ENCODE results near the gene C4orf51.
"Not testable (repeated sequence)": the region's sequence is repeated elsewhere in the genome, so short reads cannot be mapped to it uniquely, and the experiment has no call there.

C4orf51 gene

DNA sequence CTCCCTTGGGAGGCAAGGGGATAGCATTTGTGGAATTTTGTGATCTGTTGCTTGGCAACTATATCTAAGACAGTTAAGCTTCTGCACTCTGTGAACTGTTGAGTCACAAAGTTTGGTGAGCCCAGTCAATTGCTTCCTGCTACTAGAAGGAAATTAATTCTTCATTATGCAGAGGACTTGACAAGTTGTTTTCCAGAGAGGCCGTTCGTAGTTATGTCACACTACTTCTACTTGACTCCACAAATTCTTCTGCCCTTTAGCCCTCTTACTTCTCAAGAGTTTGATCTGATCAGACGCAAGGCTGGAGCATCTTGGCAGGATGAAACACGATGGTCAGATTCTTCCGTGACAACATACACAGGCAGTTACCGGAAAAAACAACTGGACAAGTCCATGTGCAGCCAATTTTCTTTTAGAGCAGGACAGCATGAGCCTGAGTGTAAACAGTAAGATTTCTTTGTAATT is at the start of gene C4orf51:
TSS of gene C4orf51 (plus strand) at position 156 of the 465 bp plus-strand sequence. CDS start at position 214, 58 bp downstream.
- no peak for DNase-seq

DNA sequence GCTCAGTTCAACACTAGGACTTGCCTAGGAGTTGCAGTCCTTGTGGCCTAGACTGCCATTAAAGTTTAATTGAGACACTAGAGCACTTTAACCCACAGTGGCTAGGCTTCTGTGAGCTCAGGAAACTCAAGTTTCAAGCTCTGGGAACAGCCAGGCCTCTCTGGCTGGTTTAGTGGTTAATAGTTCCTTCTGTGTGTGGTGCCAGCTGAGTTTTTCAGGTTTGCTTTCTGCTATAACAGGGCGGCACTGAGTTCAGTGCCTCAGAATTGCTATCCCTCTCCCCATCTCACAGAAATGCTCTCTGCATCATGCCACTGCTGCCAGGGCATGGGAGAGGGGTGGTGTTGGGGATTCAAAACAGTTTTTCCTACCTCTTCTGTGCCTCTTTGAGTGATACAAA is 44.8 kb upstream of the C4orf51 start:
- no peak for DNase-seq

DNA sequence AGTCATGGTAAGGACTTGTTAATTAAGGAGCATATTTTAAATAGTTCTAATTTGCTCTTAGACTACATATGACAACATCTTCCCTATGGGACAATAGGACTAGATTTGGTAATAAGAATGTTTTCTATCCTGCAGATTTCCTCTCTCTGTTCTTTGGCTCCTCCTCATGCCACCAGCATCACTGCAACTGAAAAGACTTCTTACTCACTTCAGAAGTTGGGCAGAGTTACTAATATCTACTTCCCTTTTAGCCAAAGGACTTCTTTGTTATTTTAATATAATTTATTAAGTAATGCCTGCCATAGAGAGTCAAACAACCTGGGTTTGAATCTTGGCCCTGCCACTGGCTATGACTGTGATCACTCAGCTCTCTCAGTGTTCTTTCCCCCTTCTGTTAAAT is 44.3 kb upstream of the C4orf51 start:
- no peak for DNase-seq

DNA sequence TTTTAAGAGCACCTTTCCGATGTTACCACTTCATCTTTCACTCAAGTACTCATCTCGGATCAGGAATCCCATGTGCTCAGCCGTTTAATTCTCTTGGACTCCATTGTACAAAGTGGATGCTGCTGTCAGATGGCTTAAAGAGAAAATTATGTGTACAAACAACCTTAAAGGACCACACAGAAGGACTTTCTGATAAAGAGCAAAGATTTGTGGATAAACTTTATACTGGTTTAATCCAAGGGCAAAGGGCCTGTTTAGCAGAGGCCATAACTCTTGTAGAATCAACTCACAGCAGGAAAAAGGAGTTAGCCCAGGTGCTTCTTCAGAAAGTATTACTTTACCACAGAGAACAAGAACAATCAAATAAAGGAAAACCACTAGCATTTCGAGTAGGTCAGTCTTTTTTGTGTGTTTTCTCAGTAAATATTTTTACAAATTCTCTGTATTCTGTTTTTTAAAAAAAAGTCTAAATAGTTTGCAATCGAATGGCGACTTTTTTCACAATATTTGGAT is 40.7 kb upstream of the C4orf51 start:
- DNase-seq, result no peak

DNA sequence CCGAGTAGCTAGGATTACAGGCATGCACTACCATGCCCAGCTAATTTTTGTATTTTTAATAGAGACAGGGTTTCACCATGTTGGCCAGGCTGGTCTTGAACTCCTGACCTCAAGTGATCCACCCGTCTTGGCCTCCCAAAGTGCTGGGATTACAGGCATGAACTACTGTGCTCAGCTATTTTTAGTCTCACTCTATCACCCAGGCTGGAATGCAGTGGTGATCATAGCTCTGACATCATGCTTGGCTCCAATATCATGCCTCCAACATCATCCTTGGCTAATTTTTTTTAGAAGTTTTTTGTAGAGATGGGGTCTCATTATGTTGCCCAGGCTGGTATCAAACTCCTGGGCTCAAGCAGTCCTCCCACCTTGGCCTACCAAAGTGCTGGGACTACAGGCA is 39.7 kb upstream of the C4orf51 start:
- DNase-seq, result not testable (repeated sequence)

- DNase-seq, result no peak
Measured at GRCh38 chr4:145643295-145643694, 36.7 kb upstream of the C4orf51 start.

DNA sequence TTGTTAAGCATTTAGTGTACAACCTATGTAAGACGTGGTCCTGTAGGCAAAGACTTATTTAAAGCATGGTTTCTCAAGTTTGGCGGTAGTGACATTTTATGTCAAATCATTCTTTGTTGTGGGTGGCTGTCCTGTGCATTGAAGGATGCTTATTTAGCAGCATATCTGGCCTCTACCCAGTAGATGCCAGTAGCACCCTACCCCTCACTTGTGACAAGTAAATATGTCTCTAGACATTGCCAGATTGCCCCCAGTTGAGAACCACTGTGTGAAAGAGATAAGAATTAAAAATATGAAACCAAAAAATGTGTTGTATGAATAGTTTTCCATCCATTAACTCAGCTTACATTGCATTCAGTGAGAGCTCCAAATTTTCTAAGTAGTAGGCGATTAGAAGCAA is 35.2 kb upstream of the C4orf51 start:
- no peak for DNase-seq

DNA sequence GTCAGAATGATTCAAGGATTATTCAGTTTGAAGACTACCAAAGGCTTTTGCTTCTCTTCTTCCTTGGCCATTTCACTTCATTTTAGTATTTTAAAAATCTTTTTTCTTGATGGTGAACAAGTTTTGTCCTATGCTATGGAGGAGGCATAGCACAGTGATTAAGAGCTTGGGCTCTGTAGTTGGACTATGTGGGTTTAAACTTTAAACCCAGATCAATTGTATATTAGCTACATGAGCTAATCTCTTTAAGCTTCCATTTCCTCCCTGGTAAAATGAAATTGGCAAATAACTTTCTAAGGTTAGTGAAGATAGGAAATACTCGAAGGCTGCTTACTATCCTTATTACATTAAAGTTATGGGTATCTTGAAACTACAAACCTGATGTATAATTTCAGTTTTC is 23.8 kb upstream of the C4orf51 start:
- DNase-seq, result no peak

GRCh38 chr4:145660064-145660463 is 19.9 kb upstream of the C4orf51 start:
- no peak for DNase-seq

- no peak for DNase-seq
Measured at GRCh38 chr4:145663194-145663593, 16.8 kb upstream of the C4orf51 start.

DNA sequence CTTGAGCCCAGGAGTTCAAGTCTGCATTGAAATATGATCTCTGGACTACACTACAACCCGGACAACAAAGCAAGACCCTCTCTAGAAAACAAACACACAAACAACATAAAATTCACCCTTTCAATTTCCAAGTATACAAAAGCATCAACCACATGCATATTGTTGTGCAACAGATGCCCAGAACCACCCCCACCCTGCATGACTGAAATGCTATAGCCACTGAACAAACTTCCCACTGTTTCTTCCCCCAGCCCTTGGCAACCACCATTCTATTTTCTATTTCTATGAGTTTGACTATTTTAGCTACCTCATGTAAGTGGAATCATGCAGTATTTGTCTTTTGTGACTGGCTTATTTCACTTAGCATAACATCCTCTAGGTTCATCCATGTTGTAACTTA is 14.2 kb upstream of the C4orf51 start:
- no peak for DNase-seq

DNA sequence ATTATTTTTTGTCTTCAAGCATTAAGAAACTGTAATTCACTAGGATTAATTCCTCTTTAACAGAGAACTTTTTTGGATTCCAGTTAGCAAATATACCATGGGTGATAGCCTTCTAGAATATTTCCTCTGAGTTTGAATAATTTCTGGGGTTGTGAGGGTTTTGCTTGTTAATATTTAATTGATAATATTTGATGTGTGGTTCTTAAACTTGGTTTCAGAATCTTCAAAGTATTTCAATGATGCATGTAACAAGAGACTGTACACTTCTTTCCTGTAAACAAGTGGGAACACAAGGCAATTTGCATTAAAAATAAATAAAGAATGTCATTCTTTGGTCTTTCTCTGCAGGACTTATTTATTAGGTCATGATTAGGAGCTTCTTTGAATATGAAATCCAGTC is 9.5 kb upstream of the C4orf51 start:
- DNase-seq, result no peak

GRCh38 chr4:145679520-145679919 is 426 bp upstream of the C4orf51 start:
- no peak for DNase-seq

DNA sequence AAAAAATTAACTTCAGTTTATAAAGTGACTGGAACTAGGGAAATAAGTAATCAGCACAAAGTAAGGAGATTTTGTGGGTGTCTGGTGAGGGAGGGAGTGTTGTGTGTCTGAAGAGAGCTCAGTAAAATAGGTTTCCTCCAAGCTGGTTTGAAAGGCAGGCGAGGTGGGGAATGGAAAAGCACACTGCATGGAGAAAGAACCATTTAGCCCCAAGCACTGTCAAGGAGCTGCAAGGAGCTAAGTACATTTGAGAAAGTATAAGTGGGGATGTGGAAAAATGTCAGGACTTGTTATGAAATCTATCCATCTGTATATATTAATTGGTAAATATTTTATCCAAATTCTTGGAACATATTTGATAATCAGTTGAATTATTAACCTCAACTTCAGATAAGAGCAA is 956 bp downstream of the C4orf51 start:
- no peak for DNase-seq

GRCh38 chr4:145681518-145681917 is 1.6 kb downstream of the C4orf51 start:
- DNase-seq, result no peak

DNA sequence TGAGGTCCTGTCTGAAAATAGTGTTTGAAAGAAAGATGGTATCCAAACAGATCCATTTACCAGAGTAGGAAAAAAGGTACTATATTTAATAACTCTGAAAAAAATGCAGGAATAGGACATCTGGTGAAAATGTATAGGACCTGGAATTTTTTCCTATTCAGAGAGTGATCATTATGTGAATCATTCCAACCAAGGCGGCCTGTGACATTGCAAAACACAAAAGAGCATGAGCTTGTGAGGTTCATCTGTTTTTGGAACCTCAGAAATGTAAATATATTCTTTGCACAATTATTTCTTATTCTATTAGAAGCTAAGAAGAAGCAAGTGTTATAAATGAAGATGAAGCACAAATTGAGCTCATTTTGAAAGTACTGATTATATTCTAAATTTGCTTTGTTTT is 2.0 kb downstream of the C4orf51 start:
- DNase-seq, result no peak

- DNase-seq, result no peak
Measured at GRCh38 chr4:145686991-145687390, 7.0 kb downstream of the C4orf51 start.

DNA sequence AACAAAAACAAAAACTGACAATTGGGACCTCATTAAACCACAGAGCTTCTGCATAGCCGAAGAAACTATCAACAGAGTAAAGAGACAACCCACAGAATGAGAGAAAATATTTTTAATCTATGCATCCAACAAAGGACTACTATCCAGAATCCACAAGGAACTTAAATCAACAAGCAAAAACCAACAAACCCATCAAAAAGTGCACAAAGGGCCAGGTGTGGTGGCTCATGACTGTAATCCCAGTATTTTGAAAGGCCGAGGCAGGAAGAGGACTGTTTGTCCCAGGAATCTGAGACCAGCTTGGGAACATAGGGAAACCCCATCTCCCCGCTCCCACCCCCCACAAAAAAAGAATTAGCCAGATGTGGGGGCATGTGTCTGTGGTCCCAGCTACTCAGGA is 10.7 kb downstream of the C4orf51 start:
- no peak for DNase-seq

DNA sequence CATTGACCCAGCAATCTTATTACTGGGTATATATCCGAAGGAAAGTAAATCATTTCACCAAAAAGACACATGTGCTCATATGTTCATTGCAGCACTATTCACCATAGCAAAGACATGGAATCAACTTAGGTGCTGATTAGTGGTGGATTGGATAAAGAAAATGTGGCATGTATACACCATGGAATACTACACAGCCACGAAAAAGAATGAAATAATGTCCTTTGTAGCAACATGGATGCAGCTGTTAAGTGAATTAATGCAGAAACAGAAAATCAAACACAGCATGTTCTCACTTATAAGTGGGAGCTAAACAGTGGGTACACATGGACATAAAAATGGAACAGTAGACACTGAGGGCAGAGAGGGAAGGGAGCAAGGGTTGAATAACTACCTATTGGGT is 11.5 kb downstream of the C4orf51 start:
- not testable (repeated sequence) for DNase-seq

GRCh38 chr4:145694929-145695328 is 15.0 kb downstream of the C4orf51 start:
- no peak for DNase-seq

DNA sequence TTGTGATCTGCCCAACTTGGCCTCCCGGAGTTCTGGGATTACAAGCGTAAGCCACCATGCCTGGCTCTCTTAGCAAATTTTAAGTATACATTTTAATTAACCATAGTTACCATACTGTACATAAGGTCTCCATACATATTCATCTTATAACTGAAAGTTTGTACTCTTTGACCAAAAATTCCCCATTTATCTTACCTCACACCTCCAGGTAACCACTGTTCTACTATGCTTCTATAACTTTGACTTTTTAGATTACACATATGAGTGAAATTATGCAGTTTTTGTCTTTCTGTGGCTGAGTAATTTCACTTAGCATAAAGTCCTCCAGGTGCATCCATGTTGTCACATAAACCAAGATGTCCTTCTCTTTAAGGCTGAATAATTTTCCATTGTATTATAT is 17.4 kb downstream of the C4orf51 start:
- no peak for DNase-seq

DNA sequence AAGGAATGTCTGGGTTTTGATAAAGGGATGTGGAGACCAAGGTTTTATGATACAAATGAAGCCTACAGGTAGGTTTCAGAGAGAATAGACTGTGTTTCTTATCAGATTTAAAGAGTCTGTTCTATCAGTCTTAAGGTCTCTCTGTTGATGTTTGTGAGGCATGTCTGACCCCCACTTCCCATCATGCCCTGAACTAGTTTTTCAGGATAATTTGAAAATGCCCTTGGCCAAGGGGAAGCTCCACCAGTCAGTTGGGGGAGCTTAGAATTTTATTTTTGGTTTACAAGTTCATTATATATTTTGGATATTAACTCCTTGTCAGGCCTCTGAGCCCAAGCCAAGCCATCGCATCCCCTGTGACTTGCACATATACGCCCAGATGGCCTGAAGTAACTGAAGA is 18.6 kb downstream of the C4orf51 start:
- DNase-seq, result no peak

DNA sequence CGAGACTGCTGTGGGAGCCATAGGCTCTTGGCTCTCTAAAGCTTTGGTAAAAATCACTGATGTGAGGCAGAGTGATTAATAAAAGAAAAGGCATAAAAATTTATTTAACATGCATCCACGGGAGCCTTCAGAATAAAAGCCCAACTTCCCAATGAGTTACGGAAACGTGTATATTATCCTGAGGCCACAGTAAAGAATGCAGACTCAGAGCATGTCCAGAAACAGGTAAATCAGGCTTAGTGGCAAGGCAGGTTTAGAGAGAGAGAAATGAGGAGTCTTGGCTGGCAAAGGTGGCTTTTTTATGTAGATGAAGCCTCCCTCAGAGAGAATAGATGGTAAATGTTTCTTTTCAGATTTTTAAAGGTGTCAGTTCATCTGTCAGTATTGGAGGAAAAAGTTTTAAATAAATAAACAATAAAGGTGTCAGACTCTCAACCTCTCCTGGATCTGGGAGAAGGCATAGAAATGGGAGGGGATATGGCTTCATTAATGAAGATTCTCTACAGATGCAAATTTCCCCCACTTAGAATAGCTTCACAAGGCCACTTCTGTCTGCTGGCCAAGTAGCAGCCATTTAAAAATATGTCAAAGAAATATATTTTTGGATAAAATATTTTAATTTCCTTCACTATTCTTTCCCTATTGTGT is 24.0 kb downstream of the C4orf51 start:
- DNase-seq, result no peak

DNA sequence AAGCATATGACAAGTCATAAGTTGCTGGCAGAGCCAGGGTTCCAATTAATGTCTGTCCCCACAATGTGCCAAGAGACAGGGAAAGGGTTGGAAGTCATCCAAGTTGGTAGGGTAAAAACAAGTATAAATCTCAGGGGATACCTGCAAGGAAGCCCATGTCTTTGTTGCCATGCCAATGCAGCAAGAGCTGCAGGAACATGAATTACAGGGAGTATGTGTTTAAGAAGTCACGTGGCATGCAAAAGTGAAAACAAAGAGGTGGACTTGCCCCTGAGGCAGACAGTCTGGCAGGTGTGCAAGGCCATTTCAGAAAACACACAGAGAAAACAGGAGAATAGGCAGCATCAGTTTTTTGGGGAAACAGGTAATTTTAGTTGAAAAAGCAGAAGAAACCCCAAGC is 29.4 kb downstream of the C4orf51 start:
- no peak for DNase-seq

GRCh38 chr4:145709843-145710242 is 29.9 kb downstream of the C4orf51 start:
- DNase-seq, result no peak

All from stimulated activated CD4-positive, alpha-beta T cell treated with anti-CD3 and anti-CD28 coated beads, Interleukin-4, amount 100 ng/mL, for 4 hours (primary cell).